Endometrium (tissue), 2 donors: Measurements from ENCODE around the gene TCHHL1.

Experiments used
- FAIRE-seq: peaks from 2 replicates; lab custom pipeline; 2012; peaks lifted over from hg19 to GRCh38; lab: Jason Lieb, UNC
- donor health status: control.
- donor health status: control.

The TCHHL1 gene

GRCh38 chr1:152036267-152037216 is 52.3 kb downstream of the TCHHL1 start, which contains the start of gene S100A11:
Gene S100A11 (minus strand): TSS chr1:152037004. CDS start chr1:152036915, 89 bp downstream.
- FAIRE-seq = no peak

GRCh38 chr1:152035539-152036266 is 53.2 kb downstream of the TCHHL1 start:
- FAIRE-seq = no peak

- FAIRE-seq = no peak
These were observed 54.0 kb downstream of the TCHHL1 start for GRCh38 chr1:152034654-152035538.

- no peak for FAIRE-seq
These were observed 54.6 kb downstream of the TCHHL1 start for GRCh38 chr1:152034324-152034653.
